Activated CD4-positive, alpha-beta memory T cell treated with anti-CD3 and anti-CD28 coated beads for 36 hours (primary cell): ENCODE data around the gene CRIM1. TPM values are rescaled to one million over a fixed set of nuclear protein-coding genes. Genes with fewer than 3 reads are reported as not detected.

Experiments used
- CTCF ChIA-PET: fragments of 350-600 bp; sonication (Branson Sonifier 250); formaldehyde crosslinking; loops from one replicate; lab custom pipeline; 2021; ENCODE audit warnings: antibody characterized with exemption, inconsistent platforms; lab: Charles Lee
- POLR2A ChIA-PET: fragments of 350-600 bp; sonication (Branson Sonifier 250); formaldehyde crosslinking; loops from one replicate; lab custom pipeline; 2021; ENCODE audit warnings: antibody characterized with exemption; lab: Charles Lee
- DNase-seq: peaks from one replicate; pipeline ENCODE4 v3.0.0-alpha.2; 2020
- H3K27ac Mint-ChIP-seq: one replicate; pipeline ENCODE4 v1.8.0; 2021; ENCODE audit warnings: mixed read lengths
- H3K27me3 Mint-ChIP-seq: one replicate; pipeline ENCODE4 v1.8.0; 2021; ENCODE audit warnings: mixed read lengths
- H3K36me3 Mint-ChIP-seq: one replicate; pipeline ENCODE4 v1.8.0; 2021; ENCODE audit warnings: mixed read lengths
- H3K4me1 Mint-ChIP-seq: one replicate; pipeline ENCODE4 v1.8.0; 2021; ENCODE audit warnings: low read depth, mixed read lengths
- H3K4me3 Mint-ChIP-seq: one replicate; pipeline ENCODE4 v1.8.0; 2021; ENCODE audit warnings: mild to moderate bottlenecking, mixed read lengths
- H3K9me3 Mint-ChIP-seq: one replicate; pipeline ENCODE4 v1.8.0; 2021; ENCODE audit warnings: mixed read lengths
- intact Hi-C: fragments of 100-400 bp; cut with micrococcal nuclease; formaldehyde crosslinking; loops from one replicate; pipeline ENCODE4 v1.15.1; 2023
- total RNA-seq, 2 experiments: library from RNA; stranded (reverse); gene quantifications; one replicate each; pipeline ENCODE4 v1.2.3, GENCODE V29; 2021

Gene CRIM1
- total RNA-seq, 2 experiments from 2014 or later: 5.3 to 5.5 TPM

DNA sequence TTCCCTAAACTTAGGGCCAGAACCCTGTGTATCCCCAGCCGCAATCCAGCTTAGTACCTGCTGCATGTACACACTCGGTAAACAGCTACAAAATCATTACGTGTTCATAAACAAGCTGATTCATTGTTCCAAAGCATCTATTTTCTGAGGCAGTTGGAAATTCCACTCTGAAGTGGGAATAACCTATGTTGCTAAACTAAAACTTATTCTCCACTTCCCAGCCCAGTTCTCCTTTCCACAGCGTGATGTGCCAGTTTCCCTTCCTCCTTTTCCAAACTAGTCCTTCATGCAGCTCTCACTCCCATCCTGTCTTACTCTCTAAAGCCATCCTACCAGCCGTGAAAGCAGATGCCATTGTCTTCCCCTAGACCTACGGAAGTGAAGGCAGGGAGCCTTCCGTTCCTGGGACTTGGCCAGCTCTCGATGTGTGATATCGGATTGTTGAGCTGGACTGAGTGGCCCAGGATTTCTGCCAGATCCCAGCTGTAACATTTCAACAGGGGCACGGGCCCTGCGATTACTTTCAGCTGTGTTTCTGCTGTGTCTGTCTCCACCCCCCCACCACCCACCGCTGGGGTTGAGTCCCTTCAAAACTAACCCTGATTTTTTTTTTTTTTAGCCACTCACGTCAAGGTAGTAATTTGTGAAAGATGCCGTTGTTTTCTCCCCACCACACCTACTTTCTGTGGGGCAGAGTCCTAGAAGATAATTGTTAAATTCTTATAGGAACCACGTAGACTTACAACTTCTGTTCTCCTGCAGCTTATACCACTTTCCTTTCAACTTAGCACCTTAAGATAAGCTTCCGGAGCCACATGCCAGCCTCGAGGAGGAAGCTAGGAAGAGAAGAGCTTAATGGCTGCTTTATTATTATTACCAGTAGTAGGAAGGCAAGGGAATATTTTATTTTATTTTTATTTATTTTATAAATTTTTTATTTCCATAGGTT lies 100.9 kb downstream of the CRIM1 start:
- Mint-ChIP-seq H3K9me3 (no peaks in the 10 kb centered on the region), H3K4me1 (no peaks in the 10 kb centered on the region), H3K27ac (no peak overlapping the region), H3K4me3 (no peak overlapping the region), H3K36me3 (no peaks in the 10 kb centered on the region), H3K27me3 (no peaks in the 10 kb centered on the region)
- intact Hi-C loops: no loop called here
- CTCF ChIA-PET: interaction anchor here (0.7 kb wide), 1 partner anchor 324 kb away, joined by 3 read pairs; no protein-coding TSS in a partner anchor
- POLR2A ChIA-PET: interaction anchor here (0.7 kb wide), 1 partner anchor 20 kb away, joined by 3 read pairs; no protein-coding TSS in a partner anchor
- DNase-seq: no peak

DNA sequence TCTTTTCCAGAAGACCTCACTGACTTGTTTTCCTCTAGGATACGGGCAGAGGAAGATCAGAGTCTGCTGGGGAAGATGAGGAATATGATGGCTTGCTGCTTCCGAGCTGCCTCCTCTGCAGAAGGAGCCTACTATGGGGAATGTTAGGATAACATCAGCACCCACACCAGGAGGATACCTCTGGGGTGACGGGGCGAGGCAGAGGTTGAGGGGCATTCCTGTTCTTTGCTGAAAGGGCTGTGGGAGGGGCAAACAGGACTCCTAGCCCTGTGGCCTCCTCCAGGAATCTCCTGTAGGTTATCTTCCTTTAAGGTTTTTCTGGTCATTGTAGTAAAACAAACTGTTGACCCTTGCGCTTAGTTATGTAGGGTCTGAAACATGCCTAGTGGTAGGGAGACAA lies 102.5 kb downstream of the CRIM1 start:
- Mint-ChIP-seq H3K4me3 (no peak overlapping the region), H3K27ac (no peak overlapping the region), H3K4me1 (no peaks in the 10 kb centered on the region), H3K27me3 (no peaks in the 10 kb centered on the region), H3K9me3 (no peaks in the 10 kb centered on the region), H3K36me3 (no peaks in the 10 kb centered on the region)
- DNase-seq: no peak
- POLR2A ChIA-PET: no interaction called here
- intact Hi-C loops: no loop called here
- CTCF ChIA-PET: no interaction called here

DNA sequence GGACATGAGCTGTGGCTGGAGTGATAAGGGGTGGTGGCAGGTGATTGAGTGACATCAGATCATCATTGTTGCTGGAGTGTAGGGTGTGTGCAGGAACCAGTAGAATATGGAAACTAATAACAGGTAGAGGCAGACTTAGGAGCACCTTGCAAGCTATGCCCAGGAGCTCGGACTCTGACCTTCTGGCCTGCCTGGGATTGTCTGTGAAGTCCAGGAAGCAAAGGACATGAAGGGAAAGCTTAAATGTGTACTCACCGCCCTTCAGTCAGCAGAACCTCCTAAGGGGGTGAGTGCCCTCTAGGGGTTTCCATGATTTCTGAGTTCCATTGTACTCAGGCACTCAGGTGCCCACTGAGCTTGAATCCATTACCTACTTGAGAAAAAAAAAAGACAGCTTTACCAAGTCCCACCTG lies 104.2 kb downstream of the CRIM1 start:
- intact Hi-C loops: loop anchor here (5.0 to 10.0 kb wide), 2 partner anchors 102 to 1225 kb away; partner anchors contain the start of gene CRIM1
- Mint-ChIP-seq H3K36me3 (no peaks in the 10 kb centered on the region), H3K4me1 (no peaks in the 10 kb centered on the region), H3K27ac (no peak overlapping the region), H3K4me3 (no peak overlapping the region), H3K27me3 (no peaks in the 10 kb centered on the region), H3K9me3 (no peaks in the 10 kb centered on the region)
- ChIA-PET POLR2A (no interaction called here), CTCF (interaction anchor here (0.6 kb wide), 1 partner anchor 86 kb away, joined by 4 read pairs; no protein-coding TSS in a partner anchor)
- DNase-seq: no peak

DNA sequence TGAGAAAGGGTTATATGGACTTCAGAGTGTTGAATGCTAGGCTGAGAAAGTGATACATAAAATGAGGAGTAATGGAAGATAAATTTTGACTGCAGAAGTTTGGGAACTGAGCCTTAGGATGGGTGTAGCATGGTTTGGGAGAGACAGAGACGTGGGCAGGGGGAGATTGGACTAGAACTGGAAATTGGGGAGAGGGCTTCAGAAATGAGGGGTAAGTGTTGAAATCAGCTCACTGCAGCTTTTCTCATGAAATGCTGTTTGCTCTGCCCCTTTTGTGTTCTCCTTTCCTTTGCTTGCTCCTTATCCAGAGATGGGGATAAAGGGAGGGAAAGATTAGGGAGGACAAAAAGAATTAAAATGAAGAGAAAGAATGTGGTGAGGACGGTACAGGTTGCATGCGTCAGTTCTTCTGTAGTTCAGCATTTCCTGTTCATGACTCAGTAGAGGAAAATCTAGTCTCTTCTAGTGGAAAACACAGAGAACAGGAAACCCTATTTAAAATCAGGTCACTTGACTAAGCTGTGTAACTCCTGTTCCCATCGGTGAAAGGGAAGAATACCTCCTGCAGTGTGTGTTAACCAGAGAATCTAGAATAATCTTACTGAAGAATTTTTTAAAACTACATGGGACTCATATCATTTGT lies 105.6 kb downstream of the CRIM1 start:
- no peaks in the 10 kb centered on the region for H3K27me3 Mint-ChIP-seq
- H3K4me1 Mint-ChIP-seq: no peaks in the 10 kb centered on the region
- POLR2A ChIA-PET: no interaction called here
- no peak overlapping the region for H3K4me3 Mint-ChIP-seq
- H3K36me3 Mint-ChIP-seq: no peaks in the 10 kb centered on the region
- no peak for DNase-seq
- no peaks in the 10 kb centered on the region for H3K9me3 Mint-ChIP-seq
- CTCF ChIA-PET: interaction anchor here (1.1 kb wide), 1 partner anchor 108 kb away, joined by 4 read pairs; no protein-coding TSS in a partner anchor
- H3K27ac Mint-ChIP-seq: no peak overlapping the region
- intact Hi-C loops: loop anchor here (1.0 to 10.0 kb wide), 3 partner anchors 104 to 1224 kb away; partner anchors contain the start of gene CRIM1

DNA sequence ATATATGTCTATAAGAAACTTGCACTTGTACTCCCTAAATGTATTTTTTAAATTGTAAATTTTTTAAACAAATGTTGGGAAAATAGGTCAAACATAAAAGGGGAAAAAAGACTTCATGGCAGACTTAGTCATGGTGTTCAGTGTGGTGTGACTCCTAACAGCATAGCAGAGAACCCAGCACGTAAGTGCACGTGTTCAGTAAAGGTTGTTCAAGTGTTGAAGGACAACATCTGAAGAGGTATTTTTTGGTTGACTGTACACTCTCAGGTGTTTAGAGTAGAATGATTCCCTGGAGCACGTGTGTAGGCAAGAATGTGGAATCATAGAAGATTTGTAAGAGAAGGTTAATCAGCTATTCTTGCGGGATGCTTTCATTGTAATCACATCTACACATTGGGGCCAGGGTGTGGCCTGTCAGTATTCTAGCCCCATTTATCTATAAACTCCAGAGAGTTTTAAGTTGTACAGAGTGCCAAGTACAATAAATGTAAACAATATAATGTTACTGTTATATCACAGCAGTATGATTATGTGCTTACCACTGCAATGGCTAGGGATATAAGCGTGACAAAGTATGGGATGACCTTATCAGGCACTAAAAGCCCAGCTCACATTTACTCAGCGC lies 106.8 kb downstream of the CRIM1 start:
- no peak for DNase-seq
- H3K36me3 Mint-ChIP-seq: no peaks in the 10 kb centered on the region
- ChIA-PET POLR2A (no interaction called here), CTCF (interaction anchor here (1.1 kb wide), 1 partner anchor 110 kb away, joined by 4 read pairs; no protein-coding TSS in a partner anchor)
- H3K4me3 Mint-ChIP-seq: no peak overlapping the region
- H3K4me1 Mint-ChIP-seq: no peaks in the 10 kb centered on the region
- intact Hi-C loops: loop anchor here (5.0 to 10.0 kb wide), 2 partner anchors 105 to 1222 kb away; partner anchors contain the start of gene CRIM1
- no peaks in the 10 kb centered on the region for H3K27me3 Mint-ChIP-seq
- H3K9me3 Mint-ChIP-seq: no peaks in the 10 kb centered on the region
- no peak overlapping the region for H3K27ac Mint-ChIP-seq

DNA sequence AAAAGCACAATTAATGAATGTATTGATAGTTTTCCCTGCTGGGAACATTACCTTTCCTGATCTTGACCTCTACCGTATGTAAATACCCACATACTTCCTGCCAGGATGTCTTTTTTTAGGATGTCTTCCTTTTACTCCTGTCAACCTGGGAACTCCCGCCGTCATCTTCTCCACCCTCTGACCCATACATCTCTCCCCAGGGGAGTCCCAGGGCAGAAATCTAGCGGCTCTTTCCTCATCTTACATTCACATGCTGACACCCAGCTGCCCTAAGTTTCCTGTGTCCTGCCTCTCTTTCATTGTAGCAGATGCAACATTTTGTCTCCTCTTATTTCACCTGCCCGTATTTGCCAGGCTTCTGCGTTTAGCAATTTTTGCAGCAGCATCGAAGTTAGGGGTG lies 107.8 kb downstream of the CRIM1 start:
- H3K9me3 Mint-ChIP-seq: no peaks in the 10 kb centered on the region
- no peaks in the 10 kb centered on the region for H3K36me3 Mint-ChIP-seq
- DNase-seq: no peak
- H3K4me3 Mint-ChIP-seq: no peak overlapping the region
- H3K27ac Mint-ChIP-seq: no peak overlapping the region
- no peaks in the 10 kb centered on the region for H3K4me1 Mint-ChIP-seq
- no peaks in the 10 kb centered on the region for H3K27me3 Mint-ChIP-seq
- intact Hi-C loops: loop anchor here (5.0 to 10.0 kb wide), 2 partner anchors 106 to 1221 kb away; partner anchors contain the start of gene CRIM1
- POLR2A ChIA-PET: no interaction called here
- CTCF ChIA-PET: no interaction called here

DNA sequence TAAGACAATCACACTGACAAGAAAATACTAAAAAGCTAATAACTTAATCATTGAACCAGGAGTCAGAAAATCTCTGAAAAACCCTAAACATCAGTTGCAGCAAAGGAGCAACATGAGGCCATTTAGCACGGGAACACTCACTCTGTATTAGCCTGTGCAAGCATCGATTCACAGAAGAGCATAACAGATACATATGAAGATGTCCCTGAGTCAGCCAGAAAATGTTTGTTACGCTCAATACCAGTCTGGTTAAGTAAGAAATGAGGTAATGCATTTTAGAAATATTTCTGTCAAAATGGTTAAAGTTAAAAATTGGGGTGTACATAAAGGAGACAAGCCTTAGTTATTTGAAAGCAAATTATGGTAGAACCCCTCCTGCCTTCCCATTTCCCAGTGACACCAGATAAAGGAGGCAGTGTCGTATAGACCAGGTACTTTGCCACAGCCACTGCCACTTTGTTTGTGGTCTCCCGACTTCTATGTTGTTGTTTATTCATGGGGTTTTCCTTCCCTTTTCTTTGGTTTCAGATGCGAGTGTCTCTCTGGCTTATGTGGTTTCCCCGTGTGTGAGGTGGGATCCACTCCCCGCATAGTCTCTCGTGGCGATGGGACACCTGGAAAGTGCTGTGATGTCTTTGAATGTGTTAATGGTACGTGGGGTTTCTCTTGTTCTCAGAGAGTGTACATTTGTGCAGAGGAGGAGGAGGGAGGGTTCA lies 108.6 kb downstream of the CRIM1 start:
- intact Hi-C loops: loop anchor here (5.0 to 10.0 kb wide), 2 partner anchors 107 to 1221 kb away; partner anchors contain the start of gene CRIM1
- POLR2A ChIA-PET: no interaction called here

DNA sequence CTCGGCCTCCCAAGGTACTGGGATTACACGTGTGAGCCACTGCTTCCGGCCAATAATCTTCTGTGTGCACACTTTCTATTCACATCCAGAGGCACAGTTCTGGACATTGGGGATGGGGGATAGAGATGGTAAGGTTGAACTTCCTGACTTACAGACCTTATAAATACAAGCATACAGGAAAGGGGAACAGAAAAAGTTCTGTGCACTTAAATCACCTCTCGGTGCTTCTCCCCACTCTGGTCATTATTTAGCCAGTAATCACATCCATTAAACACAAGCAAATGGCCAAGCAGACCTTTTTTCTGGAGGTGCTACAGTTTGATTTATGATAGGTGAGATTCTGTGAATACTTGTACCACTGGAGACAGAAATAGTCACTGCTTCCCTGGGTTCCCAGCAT lies 110.6 kb downstream of the CRIM1 start:
- CTCF ChIA-PET: no interaction called here
- no peak for DNase-seq
- Mint-ChIP-seq H3K4me3 (no peak overlapping the region), H3K9me3 (no peaks in the 10 kb centered on the region), H3K4me1 (no peaks in the 10 kb centered on the region), H3K36me3 (no peaks in the 10 kb centered on the region), H3K27ac (no peak overlapping the region), H3K27me3 (no peaks in the 10 kb centered on the region)
- intact Hi-C loops: loop anchor here (10.0 kb wide), 1 partner anchor 1219 kb away; no protein-coding TSS in a partner anchor
- POLR2A ChIA-PET: no interaction called here

More for the DNA sequence above, 108.6 kb downstream of the CRIM1 start:
- H3K27ac Mint-ChIP-seq: no peak overlapping the region
- H3K9me3 Mint-ChIP-seq: no peaks in the 10 kb centered on the region
- no peaks in the 10 kb centered on the region for H3K36me3 Mint-ChIP-seq
- CTCF ChIA-PET: no interaction called here
- H3K27me3 Mint-ChIP-seq: no peaks in the 10 kb centered on the region
- H3K4me1 Mint-ChIP-seq: no peaks in the 10 kb centered on the region
- DNase-seq: no peak
- no peak overlapping the region for H3K4me3 Mint-ChIP-seq

DNA sequence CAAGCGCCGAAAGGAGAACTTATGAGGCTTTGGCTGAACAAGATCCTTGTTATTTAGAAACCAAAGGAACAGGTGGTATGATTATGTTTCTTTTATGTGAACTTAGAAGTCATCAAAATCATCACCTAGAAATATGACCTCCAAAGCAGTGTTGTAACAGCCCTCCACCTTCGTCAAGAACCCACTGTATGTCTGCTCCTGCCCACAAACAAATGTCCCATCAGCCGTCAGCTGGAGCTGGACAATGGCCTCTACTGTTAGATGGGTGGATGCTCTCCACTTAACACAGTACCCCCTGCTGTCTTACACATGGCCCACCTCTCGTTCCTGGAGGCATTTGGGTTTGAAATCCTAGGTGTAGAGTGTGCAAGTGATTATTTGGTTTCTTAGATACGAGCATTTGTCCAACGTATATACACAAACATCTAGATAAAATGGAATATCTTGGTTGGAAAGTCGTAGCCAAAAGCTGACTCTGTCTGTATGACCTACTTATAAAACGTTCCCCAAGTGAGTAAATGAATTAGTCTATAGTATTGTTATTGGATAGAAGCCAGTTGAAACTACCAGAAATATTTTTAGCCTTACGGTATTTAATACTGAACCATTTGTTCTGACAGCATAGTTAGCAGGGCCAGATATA lies 113.0 kb downstream of the CRIM1 start:
- ChIA-PET POLR2A (no interaction called here), CTCF (no interaction called here)
- no peak for DNase-seq
- Mint-ChIP-seq H3K27me3 (no peaks in the 10 kb centered on the region), H3K9me3 (peaks cover 8% of the 10 kb centered on the region), H3K4me3 (no peak overlapping the region), H3K27ac (no peak overlapping the region), H3K36me3 (peaks cover 3% of the 10 kb centered on the region), H3K4me1 (no peaks in the 10 kb centered on the region)
- intact Hi-C loops: loop anchor here (10.0 kb wide), 1 partner anchor 1216 kb away; no protein-coding TSS in a partner anchor

DNA sequence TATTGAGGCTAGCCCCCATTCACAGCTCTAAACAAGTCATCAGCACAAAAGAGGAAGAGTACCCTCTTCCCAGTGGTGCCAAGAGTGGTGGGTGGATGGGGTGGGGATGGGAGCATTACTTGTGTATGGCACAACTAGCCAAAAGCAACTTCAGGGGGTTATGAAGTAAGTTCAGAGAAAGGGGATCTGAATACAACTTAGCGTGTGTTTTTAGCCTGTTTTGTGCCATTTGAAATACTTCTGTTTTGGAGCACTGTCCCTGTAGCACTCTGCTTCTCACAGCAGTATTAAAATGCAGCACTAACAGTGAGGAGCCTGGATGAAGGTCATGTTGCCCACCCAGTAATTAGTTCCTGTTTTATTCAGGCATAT lies 113.5 kb downstream of the CRIM1 start:
- Mint-ChIP-seq H3K4me1 (no peaks in the 10 kb centered on the region), H3K36me3 (peaks cover 6% of the 10 kb centered on the region), H3K27me3 (no peaks in the 10 kb centered on the region), H3K27ac (no peak overlapping the region), H3K4me3 (no peak overlapping the region), H3K9me3 (peaks cover 13% of the 10 kb centered on the region)
- no peak for DNase-seq
- ChIA-PET POLR2A (no interaction called here), CTCF (no interaction called here)
- intact Hi-C loops: loop anchor here (10.0 kb wide), 1 partner anchor 1216 kb away; no protein-coding TSS in a partner anchor

DNA sequence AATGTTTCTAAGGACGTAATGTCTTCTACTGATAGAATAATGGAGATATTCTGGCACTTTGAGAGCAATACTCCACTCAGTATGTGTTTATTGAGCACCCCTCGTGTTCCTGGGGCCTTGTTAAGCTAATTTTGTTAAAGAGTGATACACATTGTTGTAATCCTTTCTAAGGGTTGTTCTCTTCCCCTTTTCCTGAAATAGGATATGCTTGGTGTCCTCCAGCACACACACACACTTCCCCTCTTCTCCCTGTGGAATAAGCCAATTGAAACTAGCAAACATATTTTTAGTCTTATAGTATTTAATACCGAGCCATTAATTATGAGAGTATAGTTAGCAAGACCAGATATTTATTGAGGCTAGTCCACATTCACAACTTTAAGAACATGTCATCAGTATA lies 114.1 kb downstream of the CRIM1 start:
- intact Hi-C loops: loop anchor here (10.0 kb wide), 1 partner anchor 1215 kb away; no protein-coding TSS in a partner anchor
- H3K27me3 Mint-ChIP-seq: no peaks in the 10 kb centered on the region
- H3K36me3 Mint-ChIP-seq: peaks cover 7% of the 10 kb centered on the region
- no peak overlapping the region for H3K27ac Mint-ChIP-seq
- H3K4me3 Mint-ChIP-seq: no peak overlapping the region
- DNase-seq: no peak
- peaks cover 18% of the 10 kb centered on the region for H3K9me3 Mint-ChIP-seq
- no peaks in the 10 kb centered on the region for H3K4me1 Mint-ChIP-seq
- ChIA-PET CTCF (no interaction called here), POLR2A (no interaction called here)
